BLaER1 (cell line): ENCODE data around the gene GRN.
"Not testable (repeated sequence)": the region's sequence is repeated elsewhere in the genome, so short reads cannot be mapped to it uniquely, and the experiment has no call there.

Experiments used
- H3K27ac ChIP-seq: shearing (Covaris generic); formaldehyde crosslinking; 2 replicates; pipeline ENCODE4 v1.8.1; 2022
- H3K27me3 ChIP-seq: shearing (Covaris generic); formaldehyde crosslinking; 2 replicates; pipeline ENCODE4 v1.8.1; 2022
- H3K36me3 ChIP-seq: shearing (Covaris generic); formaldehyde crosslinking; 2 replicates; pipeline ENCODE4 v1.8.1; 2022
- H3K4me1 ChIP-seq: shearing (Covaris generic); formaldehyde crosslinking; 2 replicates; pipeline ENCODE4 v1.8.1; 2022
- H3K4me2 ChIP-seq: shearing (Covaris generic); formaldehyde crosslinking; 2 replicates; pipeline ENCODE4 v1.8.1; 2022
- H3K4me3 ChIP-seq: shearing (Covaris generic); formaldehyde crosslinking; 2 replicates; pipeline ENCODE4 v1.8.1; 2022
- H3K9ac ChIP-seq: shearing (Covaris generic); formaldehyde crosslinking; 2 replicates; pipeline ENCODE4 v1.8.1; 2022
- H3K9me3 ChIP-seq: shearing (Covaris generic); formaldehyde crosslinking; 2 replicates; pipeline ENCODE4 v1.8.1; 2022
- H4K20me1 ChIP-seq: shearing (Covaris generic); formaldehyde crosslinking; 2 replicates; pipeline ENCODE4 v1.8.1; 2022
- Cebpa-rat ChIP-seq: shearing (Covaris generic); IDR thresholded peaks from 2 replicates; pipeline ENCODE4 v1.8.1; 2022

Gene GRN

GRCh38 chr17:44331249-44331760 lies 13.8 kb upstream of the GRN start:
- TF ChIP-seq Cebpa-rat = no peak
- peak overlapping the region; percentile 33 for H3K4me2 ChIP-seq
- H4K20me1 ChIP-seq = no peaks in the 10 kb centered on the region
- H3K4me3 ChIP-seq = no peak overlapping the region
- no peak overlapping the region for H3K9ac ChIP-seq
- H3K4me1 ChIP-seq = peaks cover 45% of the 10 kb centered on the region
- no peak overlapping the region for H3K27ac ChIP-seq
- no peaks in the 10 kb centered on the region for H3K9me3 ChIP-seq
- no peaks in the 10 kb centered on the region for H3K36me3 ChIP-seq
- no peaks in the 10 kb centered on the region for H3K27me3 ChIP-seq

DNA sequence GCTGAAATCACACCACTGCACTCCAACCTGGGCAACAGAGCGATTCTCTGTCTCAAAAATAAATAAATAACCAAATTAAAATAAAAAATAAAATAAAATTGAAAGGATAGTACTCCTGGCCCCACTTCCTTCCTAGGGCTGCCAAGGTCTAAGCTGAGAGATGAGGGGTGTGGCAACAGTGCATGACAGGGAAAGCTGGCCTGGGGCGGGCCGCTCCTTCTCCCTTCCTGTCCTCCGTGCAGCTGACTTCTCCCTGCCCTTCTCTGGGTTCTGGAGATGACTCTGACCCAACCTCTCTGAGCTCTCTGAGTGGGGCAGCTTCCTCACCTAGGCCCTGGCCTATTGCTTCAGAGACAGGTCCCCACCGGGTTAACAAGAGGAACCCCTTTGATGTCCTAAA lies 11.7 kb upstream of the GRN start:
- Histone ChIP-seq H4K20me1 (no peaks in the 10 kb centered on the region), H3K4me1 (peaks cover 30% of the 10 kb centered on the region), H3K9me3 (no peaks in the 10 kb centered on the region), H3K4me2 (no peak overlapping the region), H3K9ac (no peak overlapping the region), H3K36me3 (no peaks in the 10 kb centered on the region), H3K27me3 (no peaks in the 10 kb centered on the region), H3K4me3 (no peak overlapping the region), H3K27ac (no peak overlapping the region)
- TF ChIP-seq Cebpa-rat = no peak

- Histone ChIP-seq H3K9me3 (no peaks in the 10 kb centered on the region), H3K36me3 (no peaks in the 10 kb centered on the region), H3K4me2 (0 out of 2 replicates have a peak overlapping the region, but pooled peaks have one; percentile 11), H3K4me3 (no peak overlapping the region), H3K27ac (no peak overlapping the region), H3K9ac (no peak overlapping the region), H3K4me1 (peaks cover 29% of the 10 kb centered on the region), H4K20me1 (no peaks in the 10 kb centered on the region), H3K27me3 (no peaks in the 10 kb centered on the region)
- no peak for TF ChIP-seq Cebpa-rat
Measured at GRCh38 chr17:44334315-44334714, 10.8 kb upstream of the GRN start.

GRCh38 chr17:44334727-44335126 lies 10.4 kb upstream of the GRN start:
- Histone ChIP-seq H3K4me1 (peaks cover 29% of the 10 kb centered on the region), H4K20me1 (no peaks in the 10 kb centered on the region), H3K36me3 (no peaks in the 10 kb centered on the region), H3K27me3 (no peaks in the 10 kb centered on the region), H3K4me3 (no peak overlapping the region), H3K9me3 (no peaks in the 10 kb centered on the region), H3K9ac (no peak overlapping the region), H3K27ac (no peak overlapping the region), H3K4me2 (0 out of 2 replicates have a peak overlapping the region, but pooled peaks have one; percentile 11)
- TF ChIP-seq Cebpa-rat = no peak

DNA sequence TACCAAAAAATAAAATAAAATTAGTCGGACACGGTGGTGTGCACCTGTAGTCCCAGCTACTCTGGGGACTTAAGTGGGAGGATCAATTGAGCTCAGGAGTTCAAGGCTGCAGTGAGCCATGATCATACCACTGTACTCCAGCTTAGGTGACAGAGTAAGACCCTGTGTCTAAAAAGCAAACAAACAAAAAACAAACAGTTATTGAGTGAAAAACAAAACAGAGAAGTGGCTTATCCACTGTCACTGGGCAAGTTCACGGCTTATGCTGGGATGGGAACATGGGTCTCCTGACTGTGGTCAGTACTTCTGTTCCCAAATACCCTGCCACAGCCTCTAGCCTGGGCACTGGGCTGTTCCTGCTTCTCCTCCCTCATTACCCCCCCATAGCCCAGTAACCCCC lies 9.5 kb upstream of the GRN start:
- Histone ChIP-seq H3K9ac (no peak overlapping the region), H3K27me3 (no peaks in the 10 kb centered on the region), H3K9me3 (no peaks in the 10 kb centered on the region), H3K4me1 (peaks cover 29% of the 10 kb centered on the region), H4K20me1 (no peaks in the 10 kb centered on the region), H3K27ac (no peak overlapping the region), H3K36me3 (no peaks in the 10 kb centered on the region), H3K4me2 (no peak overlapping the region), H3K4me3 (no peak overlapping the region)
- no peak for TF ChIP-seq Cebpa-rat

- Histone ChIP-seq H3K4me2 (no peak overlapping the region), H3K27me3 (no peaks in the 10 kb centered on the region), H3K27ac (no peak overlapping the region), H3K4me3 (no peak overlapping the region), H4K20me1 (no peaks in the 10 kb centered on the region), H3K4me1 (peaks cover 27% of the 10 kb centered on the region), H3K36me3 (no peaks in the 10 kb centered on the region), H3K9me3 (no peaks in the 10 kb centered on the region), H3K9ac (no peak overlapping the region)
- TF ChIP-seq Cebpa-rat = no peak
Measured at GRCh38 chr17:44335968-44336367, 9.1 kb upstream of the GRN start.

DNA sequence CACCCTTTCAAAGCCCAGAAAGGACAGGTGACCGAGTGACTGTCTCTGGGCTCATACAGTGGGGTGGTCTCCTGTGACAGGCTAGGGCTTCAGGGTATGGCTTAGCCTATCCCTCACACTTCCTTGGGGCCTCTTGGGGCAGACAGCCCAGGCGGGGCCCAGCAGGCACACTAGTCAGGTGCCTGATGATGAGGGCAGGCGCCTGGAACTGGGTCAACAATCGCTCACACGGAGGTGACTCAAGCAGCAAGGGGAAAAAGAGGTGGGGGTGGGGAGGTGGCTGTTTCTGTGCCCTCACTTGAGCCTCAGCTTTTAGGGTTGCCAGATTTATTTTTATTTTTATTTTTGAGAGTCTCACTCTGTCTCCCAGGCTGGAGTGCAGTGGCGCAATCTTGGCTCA lies 6.4 kb upstream of the GRN start:
- no peak overlapping the region for H3K27ac ChIP-seq
- no peaks in the 10 kb centered on the region for H3K27me3 ChIP-seq
- H3K9ac ChIP-seq = no peak overlapping the region
- no peak for TF ChIP-seq Cebpa-rat
- H3K9me3 ChIP-seq = no peaks in the 10 kb centered on the region
- H4K20me1 ChIP-seq = no peaks in the 10 kb centered on the region
- peak overlapping the region; percentile 40 for H3K4me2 ChIP-seq
- H3K36me3 ChIP-seq = no peaks in the 10 kb centered on the region
- H3K4me3 ChIP-seq = no peak overlapping the region
- H3K4me1 ChIP-seq = peaks cover 20% of the 10 kb centered on the region

DNA sequence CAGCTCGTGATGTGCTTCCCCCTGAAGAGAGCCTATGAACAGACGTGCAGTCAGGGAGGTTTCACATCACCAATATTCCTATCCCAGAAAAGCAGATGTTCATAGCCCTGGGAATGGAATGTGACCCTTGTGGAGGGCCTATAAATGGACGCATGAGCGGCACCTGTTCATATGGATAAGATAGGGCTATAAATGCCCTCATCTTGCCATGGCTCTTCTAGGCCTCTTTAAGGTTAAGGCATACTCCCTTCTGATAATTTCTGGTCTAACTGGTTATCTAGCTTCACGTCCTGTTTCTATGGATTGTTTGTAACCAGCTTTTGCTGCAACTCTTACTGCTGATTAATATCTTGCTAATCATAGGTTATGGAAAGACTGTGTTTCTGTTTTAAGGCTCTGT lies 4.5 kb upstream of the GRN start:
- H3K9ac ChIP-seq, H4K20me1 ChIP-seq, H3K27me3 ChIP-seq, H3K4me3 ChIP-seq, H3K4me2 ChIP-seq, H3K9me3 ChIP-seq, H3K36me3 ChIP-seq, H3K27ac ChIP-seq: not testable (repeated sequence)
- peaks cover 18% of the 10 kb centered on the region for H3K4me1 ChIP-seq

GRCh38 chr17:44343510-44344209 lies 1.4 kb upstream of the GRN start:
- Histone ChIP-seq H3K4me2 (peak overlapping the region; percentile 92), H3K27ac (no peak overlapping the region), H3K4me1 (peaks cover 45% of the 10 kb centered on the region), H3K27me3 (no peaks in the 10 kb centered on the region), H4K20me1 (peaks cover 15% of the 10 kb centered on the region), H3K36me3 (no peaks in the 10 kb centered on the region), H3K9ac (no peak overlapping the region), H3K9me3 (no peaks in the 10 kb centered on the region), H3K4me3 (no peak overlapping the region)
- no peak for TF ChIP-seq Cebpa-rat

- Histone ChIP-seq H3K4me3 (peak overlapping the region; percentile 88), H3K9ac (peak overlapping the region; percentile 83), H3K4me1 (peaks cover 51% of the 10 kb centered on the region), H3K27ac (peak overlapping the region; percentile 68), H3K9me3 (no peaks in the 10 kb centered on the region), H3K4me2 (peak overlapping the region; percentile 92), H4K20me1 (peaks cover 30% of the 10 kb centered on the region), H3K36me3 (peaks cover 15% of the 10 kb centered on the region), H3K27me3 (no peaks in the 10 kb centered on the region)
- TF ChIP-seq Cebpa-rat = no peak
Measured at GRCh38 chr17:44345454-44346026, 438 bp downstream of the GRN start.
